ENCODE data around the gene CTF1.
"Not testable (repeated sequence)": the region's sequence is repeated elsewhere in the genome, so short reads cannot be mapped to it uniquely, and the experiment has no call there.

The CTF1 gene, protein sequence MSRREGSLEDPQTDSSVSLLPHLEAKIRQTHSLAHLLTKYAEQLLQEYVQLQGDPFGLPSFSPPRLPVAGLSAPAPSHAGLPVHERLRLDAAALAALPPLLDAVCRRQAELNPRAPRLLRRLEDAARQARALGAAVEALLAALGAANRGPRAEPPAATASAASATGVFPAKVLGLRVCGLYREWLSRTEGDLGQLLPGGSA

DNA sequence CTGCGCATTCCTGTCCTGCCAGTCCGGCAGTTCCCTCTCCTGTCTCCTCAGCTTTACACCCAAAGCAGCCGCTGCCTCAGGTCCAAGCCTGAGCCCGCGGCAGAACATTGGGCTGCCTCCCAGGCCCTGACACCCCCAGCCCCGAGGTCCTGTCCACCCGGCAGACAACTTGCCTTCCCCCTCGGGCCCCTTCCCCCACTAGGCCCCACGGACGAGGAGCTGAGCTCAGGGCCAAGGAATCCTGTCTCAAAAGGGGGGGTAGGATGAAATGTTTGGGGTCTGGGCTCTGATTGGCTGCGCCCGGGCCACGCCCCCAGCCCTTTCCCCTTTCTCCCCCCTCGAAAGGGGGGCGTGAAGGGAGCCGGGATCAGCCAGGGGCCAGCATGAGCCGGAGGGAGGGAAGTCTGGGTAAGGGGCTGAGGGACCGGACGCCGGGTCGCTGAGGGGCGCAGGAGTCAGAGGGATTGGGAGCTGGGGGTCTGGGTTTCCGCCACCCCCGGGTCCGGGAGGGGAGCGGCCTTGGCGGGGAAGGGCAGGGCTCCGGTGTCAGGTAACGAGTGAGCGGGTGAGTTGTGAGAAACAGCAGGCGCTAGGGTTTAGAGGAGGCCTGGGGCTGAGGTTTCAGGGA lies at the start of gene CTF1:
Gene CTF1, plus strand, starts transcription at position 354 of the 628 bp plus-strand sequence. Its CDS starts 30 bp downstream, at position 384.
- DNase-seq = no peak

DNA sequence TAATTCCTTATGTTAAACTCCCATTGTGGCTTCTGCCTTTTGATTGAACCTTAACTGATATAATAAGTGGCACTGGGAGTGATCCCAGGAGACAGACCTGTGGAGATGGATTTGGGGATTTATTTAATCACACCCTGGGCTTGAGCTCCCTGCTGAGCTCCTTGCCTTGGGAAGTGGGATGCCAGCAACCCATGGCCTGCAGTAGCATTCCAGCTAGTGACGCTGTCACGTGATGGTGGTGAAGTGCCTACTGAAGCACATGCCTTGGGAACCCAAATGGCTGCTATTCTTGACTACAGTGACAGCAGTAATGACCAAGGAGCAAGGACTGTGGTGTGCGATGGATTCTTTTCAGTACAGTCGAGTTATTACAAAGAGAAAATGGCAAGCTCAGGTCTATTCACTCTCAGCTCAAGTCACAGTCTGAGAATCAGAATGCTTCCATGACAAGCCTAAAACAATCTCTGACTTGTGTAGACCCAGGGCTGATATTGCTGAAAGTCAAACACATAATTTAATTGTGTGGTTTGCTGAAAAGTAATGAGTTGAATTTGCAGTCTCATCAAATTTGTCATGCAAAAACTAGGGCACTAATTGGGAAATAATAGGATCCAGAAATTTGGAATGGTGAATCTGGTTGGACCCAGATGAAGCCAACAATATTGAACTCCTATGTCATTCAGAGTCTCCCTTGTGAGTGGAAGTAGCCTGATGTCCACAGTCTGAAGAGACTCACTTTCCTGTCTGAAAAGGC lies 49.6 kb upstream of the CTF1 start:
- DNase-seq = no peak

DNA sequence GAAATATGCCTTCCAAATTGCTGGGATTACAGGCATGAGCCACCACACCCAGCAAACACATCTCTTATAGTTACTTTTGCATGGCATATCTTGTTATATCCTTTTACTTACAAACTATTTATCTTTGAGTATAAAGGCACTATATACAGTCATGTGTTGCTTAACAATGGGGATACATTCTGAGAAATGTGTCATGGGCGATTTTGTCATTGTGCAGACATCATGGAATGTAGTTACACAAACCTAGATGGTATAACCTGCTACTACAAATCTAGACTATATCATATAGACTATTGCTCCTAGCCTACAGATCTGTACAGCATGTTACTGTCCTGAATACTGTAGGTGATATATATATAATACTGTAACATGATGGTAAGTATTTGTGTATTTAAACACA lies 46.2 kb upstream of the CTF1 start:
- no peak for DNase-seq

DNA sequence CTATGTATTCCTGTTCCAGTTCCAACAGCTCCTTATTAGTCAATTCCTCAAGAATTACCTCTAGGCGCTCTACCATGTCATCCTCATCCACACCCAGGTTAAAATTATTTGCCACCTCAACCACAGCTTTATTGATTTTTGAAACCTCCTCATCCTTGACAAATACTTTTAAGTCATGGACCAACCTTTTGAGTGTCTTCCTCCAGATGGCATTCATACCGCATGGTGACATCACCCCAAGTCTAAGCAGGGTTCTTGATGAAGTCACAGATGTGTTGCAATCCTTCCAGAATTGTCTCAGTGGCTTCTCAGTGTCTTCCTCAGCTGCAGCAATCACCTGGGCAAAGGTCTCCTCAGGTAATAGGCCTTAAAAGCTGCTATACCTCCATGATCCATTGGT lies 42.7 kb upstream of the CTF1 start:
- no peak for DNase-seq

DNA sequence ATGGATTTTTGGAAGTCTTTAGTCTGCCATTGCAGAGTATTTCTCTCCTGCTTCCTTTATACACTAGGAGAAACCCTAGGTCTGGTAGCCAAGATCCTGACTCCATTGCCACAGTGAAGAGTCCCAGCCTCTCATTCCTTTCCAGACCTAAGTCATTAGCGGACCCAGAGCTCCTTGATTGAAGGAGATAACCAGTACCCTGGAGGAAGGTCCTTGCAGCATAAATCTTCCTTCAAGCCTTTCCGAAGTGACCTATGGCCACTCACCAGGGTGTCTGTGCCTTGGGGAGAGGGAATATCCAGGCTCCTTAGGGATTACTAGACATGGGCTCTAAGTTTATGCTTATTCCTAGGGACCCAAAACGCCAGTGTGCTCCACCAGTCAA lies 38.3 kb upstream of the CTF1 start:
- DNase-seq = no peak

DNA sequence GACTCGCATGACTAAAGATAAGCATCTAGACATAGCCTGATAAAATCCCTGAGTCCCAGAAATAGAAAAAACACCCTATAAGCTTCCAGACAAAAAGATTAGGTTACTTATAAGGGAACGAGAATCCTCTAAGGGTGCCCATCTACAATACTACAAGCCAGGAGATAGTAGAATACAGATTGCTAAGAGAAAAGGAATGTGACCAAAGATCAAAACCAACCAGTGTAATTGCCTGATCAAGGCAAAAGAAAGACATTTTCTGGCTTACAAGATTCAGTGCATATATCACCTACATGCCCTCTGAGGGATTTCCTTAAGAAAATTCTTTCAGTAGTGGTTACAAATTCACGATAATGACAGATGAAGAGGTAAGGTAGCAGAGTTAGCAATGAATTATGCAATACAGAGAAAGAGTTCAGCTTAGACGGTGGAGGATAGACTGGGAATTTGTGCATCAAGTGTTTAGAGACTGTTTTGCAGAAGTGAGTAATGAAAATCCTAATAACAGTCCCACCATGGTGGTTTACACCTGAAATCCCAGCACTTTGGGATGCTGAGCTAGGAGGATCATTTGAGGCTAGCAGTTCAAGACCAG lies 37.5 kb upstream of the CTF1 start:
- no peak for DNase-seq

DNA sequence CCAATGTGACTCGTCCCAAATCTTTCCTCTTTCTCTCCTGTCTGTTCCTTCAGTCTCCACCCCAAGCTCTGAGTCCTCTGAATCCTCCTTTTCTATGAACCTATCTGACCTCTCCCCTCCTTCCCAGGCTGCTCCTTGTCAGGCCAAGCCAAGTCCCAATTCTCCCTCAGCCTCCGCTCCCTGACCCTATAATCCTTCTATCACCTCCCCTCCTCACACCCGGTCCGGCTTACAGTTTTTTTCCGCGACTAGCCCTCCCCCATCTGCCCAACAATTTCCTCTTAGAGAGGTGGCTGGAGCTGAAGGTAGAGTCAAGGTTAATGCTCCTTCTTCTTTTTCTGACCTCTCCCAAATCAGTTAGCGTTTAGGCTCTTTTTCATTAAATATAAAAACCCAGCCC lies 35.7 kb upstream of the CTF1 start:
- not testable (repeated sequence) for DNase-seq

DNA sequence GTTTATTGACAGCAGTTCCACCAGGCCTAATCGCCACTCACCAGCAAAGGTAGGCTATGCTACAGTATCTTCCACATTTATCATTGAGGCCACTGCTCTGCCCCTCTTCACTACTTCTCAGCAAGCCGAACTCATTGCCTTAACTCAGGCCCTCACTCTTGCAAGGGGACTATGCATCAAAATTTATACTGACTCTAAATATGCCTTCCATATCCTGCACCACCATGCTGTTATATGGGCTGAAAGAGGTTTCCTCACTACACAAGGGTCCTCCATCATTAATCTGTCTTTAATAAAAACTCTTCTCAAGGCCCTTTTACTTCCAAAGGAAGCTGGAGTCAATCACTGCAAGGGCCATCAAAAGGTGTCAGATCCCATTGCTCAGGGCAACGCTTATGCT lies 33.2 kb upstream of the CTF1 start:
- DNase-seq = not testable (repeated sequence)

DNA sequence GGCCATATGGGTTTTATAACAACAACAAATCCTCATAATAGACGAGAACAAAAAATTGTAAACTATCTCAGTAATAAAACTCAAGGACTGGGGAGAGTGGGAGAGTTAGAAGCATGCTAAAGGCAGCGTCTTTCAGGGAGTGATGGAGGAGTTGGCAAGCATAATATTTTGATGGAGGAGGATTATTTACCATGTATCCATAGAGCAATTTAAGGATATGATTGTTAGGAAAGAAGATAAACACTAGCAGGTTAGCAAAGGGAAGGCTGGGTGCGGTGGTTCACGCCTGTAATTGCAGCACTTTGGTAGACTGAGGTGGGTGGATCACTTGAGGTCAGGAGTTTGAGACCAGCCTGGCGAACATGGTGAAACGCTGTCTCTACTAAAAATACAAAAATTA lies 30.4 kb upstream of the CTF1 start:
- DNase-seq = no peak

DNA sequence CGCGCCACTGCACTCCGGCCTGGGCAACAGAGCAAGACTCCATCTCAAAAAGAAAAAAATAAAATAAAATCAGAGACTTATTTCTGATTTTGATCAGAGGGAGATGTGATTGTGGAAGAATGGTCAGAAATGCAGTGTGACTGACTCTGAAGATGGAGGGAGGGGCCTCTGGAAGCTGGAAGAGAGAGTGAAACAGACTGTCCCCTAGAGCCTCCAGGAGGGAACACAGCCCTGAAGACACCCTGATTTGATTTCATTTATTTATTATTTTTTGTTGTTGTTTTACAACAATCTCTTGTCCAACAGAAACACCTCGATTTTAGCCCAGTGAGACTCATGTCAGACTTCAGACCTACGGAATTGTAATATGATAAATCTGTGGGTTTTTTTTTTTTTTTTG lies 28.7 kb upstream of the CTF1 start:
- no peak for DNase-seq

DNA sequence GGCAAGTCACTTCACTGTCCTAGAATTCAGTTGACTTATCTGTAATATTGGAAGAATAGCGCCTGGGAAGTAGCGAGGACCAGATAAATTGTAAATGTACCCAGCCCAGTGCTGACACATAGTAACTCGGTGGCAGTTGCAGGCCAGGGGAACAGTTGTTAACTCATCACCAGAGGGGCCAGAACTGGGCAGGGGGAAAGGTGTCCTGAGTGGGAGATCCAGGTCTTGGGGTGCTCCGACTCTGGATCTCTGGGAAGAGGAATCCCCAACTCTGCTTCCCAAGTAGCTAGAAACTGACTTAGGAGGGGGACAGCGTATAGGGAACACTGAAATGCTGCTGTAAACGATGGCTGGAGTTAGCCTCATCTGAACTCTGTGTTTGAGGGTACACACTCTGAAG lies 25.5 kb upstream of the CTF1 start:
- no peak for DNase-seq

DNA sequence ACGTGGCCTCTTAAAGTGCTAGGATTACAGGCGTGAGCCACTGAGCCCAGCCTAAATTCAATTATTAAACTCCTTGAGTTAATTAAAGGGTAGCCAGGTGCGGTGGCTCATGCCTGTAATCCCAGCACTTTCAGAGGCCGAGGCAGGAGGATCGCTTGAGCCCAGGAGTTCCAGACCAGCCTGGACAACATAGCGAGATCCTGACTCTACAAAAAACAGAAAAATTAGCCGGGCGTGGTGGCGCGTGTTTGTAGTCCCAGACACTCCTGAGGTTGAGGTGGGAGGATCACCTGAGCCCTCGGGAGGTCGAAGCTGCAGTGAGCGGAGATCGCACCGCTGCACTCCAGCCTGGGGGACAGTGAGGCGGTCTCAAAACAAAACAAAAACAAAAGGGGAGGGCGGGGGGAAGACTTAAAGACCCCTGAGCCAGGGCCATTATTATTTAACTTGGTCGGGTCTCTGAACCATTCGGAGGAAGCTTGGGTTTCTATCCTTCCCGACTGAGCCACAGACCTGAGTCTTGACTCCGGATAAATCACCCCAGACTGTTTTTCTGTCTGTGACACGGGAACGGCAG lies 22.1 kb upstream of the CTF1 start:
- DNase-seq = no peak

DNA sequence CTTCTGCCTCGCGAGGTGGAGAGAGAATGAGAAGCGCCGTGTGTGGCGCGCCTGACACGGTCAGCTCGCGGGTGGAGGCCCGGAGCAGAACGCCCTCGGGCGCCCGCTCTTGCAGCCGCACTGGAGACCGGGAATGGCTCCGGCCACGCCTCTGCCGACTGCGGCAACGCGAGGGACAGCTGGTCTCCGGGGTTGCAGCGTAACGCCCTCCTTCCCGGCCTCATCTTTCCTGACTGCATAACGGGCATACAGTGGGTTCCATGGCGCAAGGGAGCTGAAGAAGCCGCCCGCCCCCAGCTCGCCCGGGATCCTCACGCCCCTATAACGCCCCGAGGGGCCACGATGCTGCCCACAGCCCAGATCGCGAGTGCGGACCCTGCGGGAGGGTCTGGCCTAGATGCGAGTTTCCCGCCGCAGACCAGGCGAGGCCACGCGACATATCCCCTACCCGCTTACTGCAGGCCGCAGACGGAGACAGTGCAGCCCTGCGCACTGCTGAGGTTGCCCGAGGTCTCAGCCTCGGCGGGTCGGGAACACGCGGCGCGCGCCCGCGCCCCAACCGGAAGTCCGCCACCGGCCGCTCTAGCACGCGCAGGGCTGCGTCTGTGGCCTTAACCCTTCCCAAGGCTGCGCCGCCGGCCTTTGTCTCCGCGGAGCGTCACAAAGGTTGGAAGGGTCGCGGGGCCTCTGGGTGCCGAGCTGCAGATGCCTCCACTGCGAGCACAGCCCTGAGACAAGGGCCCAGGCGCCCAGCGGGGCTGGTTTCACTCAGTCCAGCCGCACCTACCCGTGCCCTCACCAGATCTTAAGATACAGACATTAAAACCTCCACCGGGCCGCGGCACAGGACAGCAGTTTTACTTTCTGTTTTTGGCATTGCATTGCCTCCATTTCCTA lies 21.3 kb upstream of the CTF1 start:
- peak; percentile 55 for DNase-seq

DNA sequence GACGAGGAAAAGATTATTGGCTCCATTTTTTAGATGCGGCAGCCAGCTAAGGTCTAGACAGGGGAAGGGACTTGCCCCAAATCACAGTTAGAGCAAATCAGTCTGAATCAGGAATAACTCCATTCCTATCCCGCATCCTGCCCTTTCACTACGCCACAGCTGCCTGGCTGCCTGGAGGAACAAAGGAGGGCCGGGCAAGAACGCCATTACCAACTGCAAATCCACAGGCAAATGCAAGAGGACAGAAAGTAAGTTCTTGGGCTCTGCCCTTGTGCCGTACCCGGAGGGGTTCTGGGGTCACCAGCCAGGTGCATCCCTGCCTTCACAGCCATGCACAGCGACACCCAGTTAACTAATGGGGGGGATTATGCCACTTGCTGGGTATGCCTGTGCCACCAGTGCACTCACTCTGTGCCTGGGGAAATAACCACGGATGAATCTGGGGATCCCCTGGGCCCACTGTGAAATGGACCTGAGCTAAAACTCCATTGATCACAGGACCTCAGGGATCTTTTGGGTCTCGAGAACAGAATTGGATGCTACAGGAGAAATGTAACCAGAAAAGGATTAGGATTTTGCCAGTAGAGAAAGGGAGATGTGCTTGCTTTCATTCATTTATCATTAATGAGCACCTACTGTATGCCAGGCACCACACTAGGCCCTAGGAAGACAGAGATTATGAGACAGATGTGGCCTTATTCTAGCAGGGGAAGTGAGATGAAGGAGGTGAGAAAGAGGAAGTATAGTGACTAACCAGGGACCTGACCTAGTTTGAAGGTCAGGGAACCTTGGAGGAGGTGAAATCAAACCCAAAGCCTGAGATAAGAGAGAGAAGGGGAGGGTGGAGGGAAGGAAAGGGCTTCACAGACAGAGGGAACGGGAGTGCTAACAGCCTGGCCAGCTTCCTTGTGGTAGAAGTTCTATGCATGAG lies 20.3 kb upstream of the CTF1 start:
- no peak for DNase-seq

DNA sequence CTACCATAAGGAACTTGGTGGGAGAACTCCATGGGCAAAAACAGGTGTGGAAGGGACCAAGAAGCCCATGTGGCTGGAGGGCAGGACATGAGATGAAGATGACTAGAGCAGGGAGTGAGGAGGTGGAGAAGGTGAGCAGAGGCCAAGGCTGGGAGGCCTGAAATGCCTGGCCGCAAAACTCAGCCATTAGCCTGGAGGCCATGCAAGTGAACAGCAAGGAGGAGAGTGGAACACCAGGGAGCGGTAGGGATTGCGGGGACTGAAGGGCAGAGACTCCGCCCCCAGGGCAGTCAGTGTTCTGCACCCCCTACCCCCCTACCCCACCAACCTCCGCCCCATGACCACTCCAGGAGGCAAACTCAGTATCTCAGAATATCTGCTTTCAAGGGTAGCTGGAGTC lies 19.5 kb upstream of the CTF1 start:
- DNase-seq = no peak

DNA sequence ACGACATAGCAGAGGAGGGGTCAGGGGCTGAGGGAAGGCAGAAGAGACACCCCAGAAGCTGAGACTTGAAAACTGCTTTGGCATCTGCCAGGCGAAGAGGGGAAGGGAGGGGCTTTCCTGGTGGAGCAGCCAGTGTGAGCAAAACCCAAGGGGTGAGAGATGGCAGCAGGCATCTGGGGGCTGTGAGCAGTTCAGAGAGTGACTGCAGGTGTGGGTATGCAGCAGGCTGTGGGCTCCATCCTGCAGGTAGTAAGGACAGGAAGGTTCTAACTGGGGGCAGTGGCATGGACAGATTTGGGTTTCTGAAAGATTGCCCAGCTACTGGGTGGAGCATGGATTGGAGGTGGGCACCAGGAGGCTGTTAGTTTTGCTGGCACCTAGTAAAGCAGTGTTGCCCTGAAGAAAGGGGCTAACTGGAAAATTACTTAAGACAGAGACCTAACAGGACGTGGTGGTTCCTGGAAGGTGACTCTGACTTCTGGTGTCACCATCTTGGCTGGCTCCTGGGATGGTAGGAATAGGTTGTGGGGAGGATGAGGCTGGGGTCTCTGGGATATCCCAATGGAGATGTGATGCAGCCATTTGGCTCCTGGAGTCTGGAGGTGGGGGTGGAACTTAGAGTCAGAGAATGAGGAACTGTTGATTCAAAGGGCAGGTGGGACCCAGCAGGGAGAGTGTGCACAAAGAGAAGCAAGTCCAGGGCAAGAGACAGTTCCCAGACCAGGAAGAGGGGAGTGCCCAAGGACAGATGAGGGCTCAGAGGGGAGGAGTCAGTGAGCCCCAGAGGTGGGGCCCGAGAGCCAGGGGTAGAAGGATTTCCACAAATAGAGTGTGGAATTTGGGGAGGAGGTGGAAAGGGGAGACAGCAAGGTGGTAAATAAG lies 13.7 kb upstream of the CTF1 start:
- DNase-seq = no peak

DNA sequence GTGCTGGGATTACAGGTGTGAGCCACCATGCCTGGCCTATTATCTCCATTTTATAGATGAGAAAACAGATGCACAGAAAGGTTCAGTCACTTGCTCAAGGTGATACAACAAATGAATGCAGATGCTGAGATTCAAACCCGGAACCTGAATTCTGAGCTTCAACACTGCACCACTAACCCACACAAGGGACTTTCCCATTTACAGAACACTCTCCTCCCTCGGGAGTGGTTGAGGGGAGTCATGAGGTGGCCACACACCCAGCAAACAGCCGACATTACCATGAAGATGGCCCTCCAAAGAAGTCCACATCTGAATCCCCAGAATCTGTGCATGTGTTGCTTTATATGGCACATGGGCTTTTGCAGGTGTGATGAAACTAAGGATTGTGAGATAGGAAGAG lies 11.7 kb upstream of the CTF1 start:
- DNase-seq = no peak

DNA sequence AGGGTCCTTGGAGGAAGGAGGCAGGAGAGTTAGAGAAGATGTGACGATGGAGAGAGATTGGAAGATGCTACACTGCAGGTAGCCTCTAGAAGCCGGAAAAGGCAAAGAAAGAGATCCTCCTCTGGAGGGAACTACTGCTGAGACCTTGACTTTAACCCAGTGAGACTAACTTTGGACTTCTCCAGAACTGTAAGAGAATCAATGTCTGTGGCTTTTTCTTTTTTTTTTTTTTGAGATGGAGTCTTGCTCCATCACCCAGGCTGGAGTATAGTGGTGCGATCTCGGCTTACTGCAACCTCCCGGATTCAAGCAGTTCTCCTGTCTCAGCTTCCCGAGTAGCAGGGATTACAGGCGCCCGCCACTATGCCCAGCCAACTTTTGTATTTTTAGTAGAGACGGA lies 11.2 kb upstream of the CTF1 start:
- DNase-seq = no peak

DNA sequence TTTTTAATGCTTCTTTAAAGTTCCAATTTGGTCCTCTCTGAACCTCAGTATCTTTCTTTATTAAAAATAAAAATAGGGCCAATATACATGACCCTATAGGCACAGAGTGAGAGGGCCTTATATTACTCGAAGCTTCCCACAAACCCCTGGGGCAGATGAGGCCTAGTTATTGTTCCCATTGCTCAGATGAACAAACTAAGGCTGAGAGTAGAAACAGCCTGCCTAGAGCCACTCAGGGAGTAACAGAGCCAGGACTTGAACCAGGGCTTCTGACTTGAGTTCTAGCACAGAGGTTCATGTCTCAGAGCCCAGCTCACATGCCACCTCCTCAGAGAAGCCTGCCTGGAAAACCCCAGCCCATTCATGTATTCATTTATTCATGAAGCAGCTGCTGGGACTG lies 10.3 kb upstream of the CTF1 start:
- no peak for DNase-seq

DNA sequence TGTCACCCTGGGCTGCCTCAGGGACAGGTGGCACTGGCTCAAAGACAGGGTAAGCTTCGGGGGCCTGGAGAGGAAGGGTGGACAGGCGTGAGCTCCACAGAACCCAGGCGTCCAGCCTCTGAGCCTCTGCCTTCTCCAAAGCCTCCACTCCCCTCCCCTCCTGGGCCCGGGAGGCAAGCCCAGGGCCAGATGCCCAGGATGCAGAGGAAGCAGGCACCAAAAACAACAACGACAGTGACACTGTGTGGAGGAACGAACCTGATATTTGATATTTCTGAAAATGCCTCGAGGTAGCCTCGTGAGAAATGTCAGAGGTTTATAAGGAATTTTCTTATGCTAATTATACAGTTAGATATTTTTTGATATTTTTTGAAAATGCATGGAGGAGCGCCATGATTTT lies 8.5 kb upstream of the CTF1 start:
- DNase-seq = no peak

Data from GOT3 (cell line).